Mucosa of descending colon (tissue), 3 donors: ENCODE data around the gene CNKSR3. TPM values are rescaled to one million over a fixed set of nuclear protein-coding genes. Genes with fewer than 3 reads are reported as not detected.

Experiments used
- ATAC-seq: fragments of 200-7000 bp; cut with Tn5 transposase; one replicate; pipeline ENCODE4 v1.9.1; 2020; ENCODE audit warnings: mild to moderate bottlenecking, moderate library complexity
- DNase-seq, 3 donors: peaks; one replicate each; pipeline ENCODE4 v3.0.0-alpha.2; 2020
- H3K36me3 ChIP-seq: fragments of 200-600 bp; one replicate; pipeline ENCODE4 v1.8.0; 2021; ENCODE audit warnings: low read depth, mild to moderate bottlenecking
- H3K4me1 ChIP-seq: fragments of 200-600 bp; one replicate; pipeline ENCODE4 v1.8.0; 2021; ENCODE audit warnings: low read depth, mild to moderate bottlenecking
- H3K4me3 ChIP-seq: fragments of 200-600 bp; one replicate; pipeline ENCODE4 v1.8.0; 2021; ENCODE audit warnings: mild to moderate bottlenecking
- H3K9me3 ChIP-seq: fragments of 200-600 bp; one replicate; pipeline ENCODE4 v1.8.0; 2021; ENCODE audit warnings: mild to moderate bottlenecking
- CTCF ChIP-seq: fragments of 200-600 bp; IDR thresholded peaks from one replicate; pipeline ENCODE4 v1.8.0; 2022; ENCODE audit warnings: antibody characterized with exemption, mild to moderate bottlenecking
- intact Hi-C, 2 donors: fragments of 100-400 bp; cut with DNase I in 1 of 2; cut with micrococcal nuclease in 1 of 2; formaldehyde crosslinking; loops; one replicate each; pipeline versions ENCODE4 v1.11.0 to v1.11.1; 2022; cut with DNase I, micrococcal nuclease
- long read RNA-seq, 2 donors: library from polyadenylated mRNA; unstranded; transcript quantifications; one replicate each; pipeline ENCODE4 v2.0.0, GENCODE V29; 2019 to 2021
- total RNA-seq, 3 donors: library from RNA; stranded (reverse); fragmentation: NEBNext Ultra II Directional in 2 of 3; extraction: Animal tissue kit (Norgen Biotek cat#: 25700) in 2 of 3; gene quantifications; one replicate each; pipeline versions ENCODE4 v1.2.1 to v1.2.4, GENCODE V29; 2021 to 2023
- donor health status: DM: no; HTN: no; CAD: no; lungs with moderate emphysema.
- donor health status: DM: no; HTN: no; CAD: no.
- donor health status: DM: no; HTN: yes; CAD: no.

Gene CNKSR3
- 10 to 100 TPM; 16.5 to 39.0 (median 33.6) TPM for total RNA-seq
- long read RNA-seq, donor 1, full-length matches to known transcripts = 32 of 43 reads
- long read RNA-seq, donor 1, partial matches to known transcripts = 4 of 43 reads
- long read RNA-seq, donor 1, other reads (novel, unspliced or antisense) = 7 of 43 reads
- long read RNA-seq, donor 2, full-length matches to known transcripts = 3 of 5 reads
- long read RNA-seq, donor 2, partial matches to known transcripts = 1 of 5 reads
- long read RNA-seq, donor 2, other reads (novel, unspliced or antisense) = 1 of 5 reads

- intact Hi-C loops = no loop called here
- no peak for TF ChIP-seq CTCF
- H3K4me1 ChIP-seq = peaks cover 19% of the 10 kb centered on the region
- peak within 1 kb of the TSS; percentile 64 for H3K4me3 ChIP-seq
- ATAC-seq (peak; percentile 82), DNase-seq (peak; percentile 83 to 87 (median 86))
- no peaks in the 10 kb centered on the region for H3K9me3 ChIP-seq
- no peaks in the 10 kb centered on the region for H3K36me3 ChIP-seq
Observed at GRCh38 chr6:154510144-154510905, at the start of gene CNKSR3. Gene CNKSR3, minus strand, starts transcription at chr6:154510685. Its CDS starts 571 bp downstream, at chr6:154510114.

GRCh38 chr6:154558984-154559383 lies 48.5 kb upstream of the CNKSR3 start:
- Histone ChIP-seq H3K9me3 (no peaks in the 10 kb centered on the region), H3K36me3 (no peaks in the 10 kb centered on the region), H3K4me1 (peaks cover 13% of the 10 kb centered on the region), H3K4me3 (no peak overlapping the region)
- DNase-seq (no peak), ATAC-seq (no peak)
- TF ChIP-seq CTCF = no peak
- intact Hi-C loops = no loop called here

- DNase-seq (no peak), ATAC-seq (no peak)
- H3K4me1 ChIP-seq = peaks cover 13% of the 10 kb centered on the region
- H3K9me3 ChIP-seq = no peaks in the 10 kb centered on the region
- intact Hi-C loops = no loop called here
- H3K36me3 ChIP-seq = no peaks in the 10 kb centered on the region
- no peak for TF ChIP-seq CTCF
- no peak overlapping the region for H3K4me3 ChIP-seq
Observed at GRCh38 chr6:154558513-154558912, 48.0 kb upstream of the CNKSR3 start.

GRCh38 chr6:154555073-154555677 lies 44.7 kb upstream of the CNKSR3 start:
- H3K36me3 ChIP-seq = no peaks in the 10 kb centered on the region
- DNase-seq (peak in 1 of 3 donors; percentile 51), ATAC-seq (peak; percentile 95)
- peaks cover 13% of the 10 kb centered on the region for H3K4me1 ChIP-seq
- no peak for TF ChIP-seq CTCF
- intact Hi-C loops = no loop called here
- H3K4me3 ChIP-seq = no peak overlapping the region
- no peaks in the 10 kb centered on the region for H3K9me3 ChIP-seq

GRCh38 chr6:154554491-154554890 lies 44.0 kb upstream of the CNKSR3 start:
- no peak overlapping the region for H3K4me3 ChIP-seq
- peak; percentile 7 for ATAC-seq
- no peaks in the 10 kb centered on the region for H3K36me3 ChIP-seq
- no peaks in the 10 kb centered on the region for H3K9me3 ChIP-seq
- no peak for TF ChIP-seq CTCF
- intact Hi-C loops = no loop called here
- H3K4me1 ChIP-seq = peaks cover 13% of the 10 kb centered on the region
- DNase-seq = no peak
